GM13977 (cell line): Measurements from ENCODE around the gene P3H1.

ENCODE experiments used
- DNase-seq: peaks from one replicate; pipeline ENCODE4 v3.0.0; 2012; ENCODE audit warnings: low spot score
- in situ Hi-C: fragments of 300-500 bp; cut with MboI; formaldehyde crosslinking; loops from one replicate; pipeline ENCODE4 v1.12.0; 2022; ENCODE audit warnings: low sequenced_read_pairs, low pct_unique_long_range_greater_than_20kb, mixed read lengths, inconsistent platforms; ENCODE audit not compliant: unreplicated experiment
- TF ChIP-seq, protein P1 (sequence below): IDR thresholded peaks from 2 replicates; pipeline ENCODE4 v1.5.1; 2012; ENCODE audit warnings: mild to moderate bottlenecking, control low read depth; ENCODE audit not compliant: insufficient read depth; ENCODE audit errors: extremely low read depth, missing control alignments

Gene P3H1

DNA sequence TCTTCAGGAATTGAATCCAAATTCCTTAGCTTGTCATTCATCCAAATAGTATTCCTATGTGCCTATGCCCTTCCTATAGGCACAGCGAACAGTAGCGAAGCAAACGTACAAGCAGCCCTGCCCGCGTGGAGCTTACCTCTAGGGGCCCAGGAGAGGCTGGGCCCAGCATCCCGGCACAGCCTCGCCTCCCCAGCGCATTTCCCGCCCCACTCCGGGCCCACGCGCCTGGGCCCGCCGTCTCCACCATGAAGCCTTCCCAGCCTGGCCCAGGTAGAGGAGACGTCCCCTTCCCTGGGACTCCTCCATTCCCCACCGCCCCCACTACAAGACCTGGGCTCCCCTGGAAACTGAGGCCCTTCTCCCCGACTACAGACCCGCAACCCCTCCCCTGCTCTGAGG, 17.7 kb upstream of the P3H1 start:
- DNase-seq: no peak
- in situ Hi-C loops: no loop called here
- TF ChIP-seq, protein P1, sequence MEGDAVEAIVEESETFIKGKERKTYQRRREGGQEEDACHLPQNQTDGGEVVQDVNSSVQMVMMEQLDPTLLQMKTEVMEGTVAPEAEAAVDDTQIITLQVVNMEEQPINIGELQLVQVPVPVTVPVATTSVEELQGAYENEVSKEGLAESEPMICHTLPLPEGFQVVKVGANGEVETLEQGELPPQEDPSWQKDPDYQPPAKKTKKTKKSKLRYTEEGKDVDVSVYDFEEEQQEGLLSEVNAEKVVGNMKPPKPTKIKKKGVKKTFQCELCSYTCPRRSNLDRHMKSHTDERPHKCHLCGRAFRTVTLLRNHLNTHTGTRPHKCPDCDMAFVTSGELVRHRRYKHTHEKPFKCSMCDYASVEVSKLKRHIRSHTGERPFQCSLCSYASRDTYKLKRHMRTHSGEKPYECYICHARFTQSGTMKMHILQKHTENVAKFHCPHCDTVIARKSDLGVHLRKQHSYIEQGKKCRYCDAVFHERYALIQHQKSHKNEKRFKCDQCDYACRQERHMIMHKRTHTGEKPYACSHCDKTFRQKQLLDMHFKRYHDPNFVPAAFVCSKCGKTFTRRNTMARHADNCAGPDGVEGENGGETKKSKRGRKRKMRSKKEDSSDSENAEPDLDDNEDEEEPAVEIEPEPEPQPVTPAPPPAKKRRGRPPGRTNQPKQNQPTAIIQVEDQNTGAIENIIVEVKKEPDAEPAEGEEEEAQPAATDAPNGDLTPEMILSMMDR: no peak

DNA sequence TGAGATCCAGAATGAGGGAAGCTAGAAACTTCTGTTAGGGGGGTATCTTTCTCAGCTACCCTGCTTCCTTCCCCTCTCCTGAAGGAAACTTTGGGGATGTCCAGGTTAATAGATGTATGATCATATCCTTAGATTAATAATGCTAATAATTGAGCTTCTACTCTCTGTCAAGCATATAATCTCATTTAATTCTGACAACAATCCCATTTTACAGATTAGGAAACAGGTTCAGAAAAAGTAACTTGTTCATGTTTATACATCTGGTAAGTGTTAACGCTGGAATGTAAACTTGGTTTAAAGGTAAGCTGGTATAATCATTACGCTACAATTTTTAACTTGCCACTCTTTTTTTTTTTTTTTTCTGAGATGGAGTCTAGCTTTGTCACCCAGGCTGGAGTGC, 16.3 kb upstream of the P3H1 start:
- DNase-seq: no peak
- TF ChIP-seq, protein P1: no peak
- in situ Hi-C loops: no loop called here

DNA sequence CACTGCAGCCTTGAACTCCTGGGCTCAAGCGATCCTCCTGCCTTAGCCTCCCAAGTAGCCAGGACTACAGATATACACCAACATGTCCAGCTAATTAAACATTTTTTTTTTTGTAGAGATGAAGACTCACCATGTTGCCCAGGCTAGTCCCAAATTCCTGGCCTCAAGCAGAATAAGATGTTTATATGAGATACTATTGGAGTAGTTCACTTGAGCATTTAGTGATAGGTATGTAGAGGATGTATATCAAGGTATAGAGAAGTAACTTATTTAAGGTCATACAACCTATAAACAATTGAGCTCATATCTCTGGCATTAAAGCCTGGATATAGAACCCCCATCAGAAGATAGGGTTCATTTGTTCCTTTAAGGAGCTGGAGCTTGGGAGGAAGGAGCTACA, 13.3 kb upstream of the P3H1 start:
- DNase-seq: no peak
- TF ChIP-seq, protein P1: no peak
- in situ Hi-C loops: no loop called here

DNA sequence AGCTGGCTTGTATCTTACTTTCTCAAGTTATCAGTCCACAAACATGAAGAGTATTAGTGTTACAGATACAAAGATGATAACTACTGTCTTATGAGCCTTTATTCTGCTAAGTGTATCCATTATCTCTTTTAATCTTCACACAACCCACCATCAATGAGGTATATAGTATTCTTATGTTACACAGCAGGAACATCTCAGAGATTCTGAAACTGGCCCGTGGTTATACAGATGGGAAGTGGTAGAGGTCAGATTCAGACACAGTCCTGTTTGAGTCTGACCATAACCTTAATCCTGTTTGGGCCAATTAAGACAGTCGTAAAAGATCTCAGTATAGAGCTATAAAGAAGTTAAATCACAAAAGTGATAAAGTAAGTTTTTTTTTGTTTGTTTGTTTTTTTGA, 12.9 kb upstream of the P3H1 start:
- in situ Hi-C loops: no loop called here
- TF ChIP-seq, protein P1: no peak
- peak; percentile 48 for DNase-seq

DNA sequence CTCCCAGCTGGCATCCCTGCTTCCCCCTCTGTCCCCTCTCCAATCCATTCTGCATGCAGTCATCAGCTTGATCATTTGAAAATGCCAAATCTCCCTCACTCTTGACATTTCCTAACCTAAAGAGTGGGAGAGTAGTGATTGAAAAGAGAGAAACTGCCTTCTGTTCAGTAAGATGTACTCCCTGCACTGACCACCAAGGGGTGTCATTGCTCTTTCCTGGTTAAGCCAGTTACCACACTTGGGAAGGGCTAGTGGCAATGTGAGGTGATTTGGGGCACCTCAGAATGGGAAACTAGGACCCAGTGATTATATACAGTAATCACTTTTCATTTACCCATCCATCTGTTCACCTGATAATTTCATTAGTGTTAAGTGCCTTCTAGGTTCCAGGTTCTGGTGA, 11.0 kb upstream of the P3H1 start:
- DNase-seq: peak; percentile 54
- TF ChIP-seq, protein P1: peak; percentile 75
- in situ Hi-C loops: no loop called here

DNA sequence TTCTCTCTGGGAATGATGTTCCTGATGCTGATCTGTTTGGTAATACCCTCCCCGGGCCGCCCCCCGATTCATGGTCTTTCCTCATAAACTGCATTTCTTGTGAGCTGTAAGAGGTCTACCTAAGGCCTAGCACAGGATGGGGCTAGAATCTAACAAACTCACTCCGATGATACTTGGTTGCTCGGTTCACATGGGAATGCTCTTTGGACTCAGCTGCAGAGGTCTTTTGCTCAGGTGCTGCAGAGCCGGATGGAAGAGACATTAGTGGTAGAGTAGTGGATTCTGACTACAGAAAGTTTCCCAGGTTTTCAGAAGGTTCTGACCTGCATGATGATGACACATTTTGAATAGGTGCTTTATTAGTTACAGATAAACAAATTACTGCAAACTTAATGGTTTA, 9.7 kb upstream of the P3H1 start:
- in situ Hi-C loops: no loop called here
- DNase-seq: no peak
- TF ChIP-seq, protein P1: no peak
